ENCODE results near the gene SF3B6. TPM values are rescaled to one million over a fixed set of nuclear protein-coding genes. Genes with fewer than 3 reads are reported as not detected.

The SF3B6 gene
- total and polyA plus RNA-seq, 2 donors (not counting 3 experiments of a cell fraction or from before 2014, with no cell fraction given), result 105 to 150 TPM

DNA sequence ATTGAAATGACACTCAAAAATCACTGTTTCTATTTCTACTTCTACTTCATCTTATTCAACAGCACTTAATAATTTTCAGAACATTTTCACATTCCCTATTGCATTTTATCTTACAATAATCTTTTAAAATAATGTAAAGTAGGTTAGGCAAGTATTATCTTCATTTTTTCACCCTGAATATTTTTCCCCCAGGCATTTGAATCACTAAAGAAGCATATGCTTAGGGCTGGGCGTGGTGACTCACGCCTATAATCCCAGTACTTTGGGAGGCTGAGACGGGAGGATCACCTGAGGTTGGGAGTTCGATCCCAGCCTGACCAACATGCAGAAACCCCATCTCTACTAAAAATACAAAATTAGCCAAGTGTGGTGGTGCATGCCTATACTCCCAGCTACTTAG, 35.6 kb downstream of the SF3B6 start:
- H3K27me3 ChIP-seq (ENCODE audit: control insufficient read depth in 2 of 2, insufficient read depth in 2 of 2, low read length in 2 of 2), result no peaks in the 10 kb centered on the region
- intact Hi-C loops (cut with micrococcal nuclease) (no loop called here), dilution Hi-C loops (cut with MboI; ENCODE audit: extremely low pct_ligation_motif_present, low sequenced_read_pairs) (no loop called here)
- peaks cover 7 to 12% of the 10 kb centered on the region in 2 experiments for H3K36me3 ChIP-seq (ENCODE audit: control insufficient read depth in 2 of 2, extremely low read depth in 1 of 2, insufficient read depth in 2 of 2, low read length in 2 of 2)
- no TSS peak for BruUV-seq (replicated peaks)
- no peaks in the 10 kb centered on the region for H4K20me1 ChIP-seq (replicated peaks; ENCODE audit: control insufficient read depth, extremely low read depth, insufficient read depth, low read length)
- H2AFZ ChIP-seq (ENCODE audit: low read depth, low read length), result no peak overlapping the region
- no peaks in the 10 kb centered on the region for H3K4me1 ChIP-seq (ENCODE audit: control insufficient read depth, extremely low read depth, insufficient read depth, low read length)
- TF ChIP-seq GATA2 (IDR thresholded peaks at IDR 0.05; ENCODE audit: insufficient read depth, insufficient read length, low read depth, low read length) (no peak), MYC (IDR thresholded peaks at IDR 0.05; ENCODE audit: low read depth, low read length) (no peak), JUN (IDR thresholded peaks at IDR 0.05; ENCODE audit: borderline replicate concordance, insufficient read depth, insufficient read length, low read depth) (no peak), POLR2A (IDR thresholded peaks at IDR 0.05; ENCODE audit: low read depth, low read length) (no peak)
- TF ChIP-seq, protein P1, sequence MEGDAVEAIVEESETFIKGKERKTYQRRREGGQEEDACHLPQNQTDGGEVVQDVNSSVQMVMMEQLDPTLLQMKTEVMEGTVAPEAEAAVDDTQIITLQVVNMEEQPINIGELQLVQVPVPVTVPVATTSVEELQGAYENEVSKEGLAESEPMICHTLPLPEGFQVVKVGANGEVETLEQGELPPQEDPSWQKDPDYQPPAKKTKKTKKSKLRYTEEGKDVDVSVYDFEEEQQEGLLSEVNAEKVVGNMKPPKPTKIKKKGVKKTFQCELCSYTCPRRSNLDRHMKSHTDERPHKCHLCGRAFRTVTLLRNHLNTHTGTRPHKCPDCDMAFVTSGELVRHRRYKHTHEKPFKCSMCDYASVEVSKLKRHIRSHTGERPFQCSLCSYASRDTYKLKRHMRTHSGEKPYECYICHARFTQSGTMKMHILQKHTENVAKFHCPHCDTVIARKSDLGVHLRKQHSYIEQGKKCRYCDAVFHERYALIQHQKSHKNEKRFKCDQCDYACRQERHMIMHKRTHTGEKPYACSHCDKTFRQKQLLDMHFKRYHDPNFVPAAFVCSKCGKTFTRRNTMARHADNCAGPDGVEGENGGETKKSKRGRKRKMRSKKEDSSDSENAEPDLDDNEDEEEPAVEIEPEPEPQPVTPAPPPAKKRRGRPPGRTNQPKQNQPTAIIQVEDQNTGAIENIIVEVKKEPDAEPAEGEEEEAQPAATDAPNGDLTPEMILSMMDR (IDR thresholded peaks at IDR 0.05; ENCODE audit: extremely low read depth in 1 of 2, insufficient read depth in 1 of 2, low read depth in 1 of 2, low read length in 2 of 2), result no peak
- TF ChIP-seq, protein P2, sequence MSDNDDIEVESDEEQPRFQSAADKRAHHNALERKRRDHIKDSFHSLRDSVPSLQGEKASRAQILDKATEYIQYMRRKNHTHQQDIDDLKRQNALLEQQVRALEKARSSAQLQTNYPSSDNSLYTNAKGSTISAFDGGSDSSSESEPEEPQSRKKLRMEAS (IDR thresholded peaks at IDR 0.05; ENCODE audit: insufficient read depth, insufficient read length), result no peak
- ChIA-PET CTCF (no interaction called here), POLR2A (no interaction called here)
- H3K79me2 ChIP-seq (ENCODE audit: control insufficient read depth, insufficient read depth, low read length), result peaks cover 29% of the 10 kb centered on the region
- no peak overlapping the region for H3K4me3 ChIP-seq (replicated peaks in 1 of 3; ENCODE audit: insufficient read depth in 1 of 3, low read depth in 1 of 3, low read length in 3 of 3)
- no peaks in the 10 kb centered on the region for H3K9me1 ChIP-seq (replicated peaks; ENCODE audit: control insufficient read depth, extremely low read depth, insufficient read depth, low read length)
- no peaks in the 10 kb centered on the region for H3K9me3 ChIP-seq (replicated peaks; ENCODE audit: control insufficient read depth, insufficient read depth, low read length)
- DNase-seq (ENCODE audit: low read depth, low spot score), result no peak
- H3K9ac ChIP-seq (replicated peaks; ENCODE audit: extremely low read depth, insufficient read depth, low read length), result no peak overlapping the region
- H3K27ac ChIP-seq (ENCODE audit: insufficient read depth, low read depth, low read length), result no peak overlapping the region
- H3K4me2 ChIP-seq (ENCODE audit: insufficient read depth, low read length), result no peak overlapping the region
- FAIRE-seq, result no peak

Measured in endothelial cell of umbilical vein (primary cell).